HEK293 (cell line): ENCODE data around the gene HBA2.

Experiments
- CTCF ChIA-PET: fragments of 350-600 bp; formaldehyde crosslinking; extraction: SDS; loops from one replicate; lab custom pipeline; 2021; ENCODE audit warnings: antibody characterized with exemption; lab: Yijun Ruan, JAX
- POLR2A ChIA-PET: fragments of 300-600 bp; formaldehyde crosslinking; extraction: SDS; loops from one replicate; lab custom pipeline; 2020; ENCODE audit warnings: antibody characterized with exemption, inconsistent platforms; lab: Yijun Ruan, JAX
- H3K27ac ChIP-seq: fragments of 200-500 bp; sonication (Bioruptor generic); 2 replicates; pipeline ENCODE4 v1.5.1; 2014; ENCODE audit warnings: low read depth, low read length, control low read depth, inconsistent platforms; ENCODE audit errors: extremely low read depth
- H3K36me3 ChIP-seq, 2 experiments: fragments of 200-500 bp in 1 of 2; sonication (Bioruptor generic) in 1 of 2; 1 replicate in 1 of 2; 2 replicates in 1 of 2; pipeline ENCODE4 v1.5.1; 2014 to 2017; ENCODE audit warnings: inconsistent platforms in 2 of 2, low read length in 2 of 2; ENCODE audit not compliant: control insufficient read depth in 2 of 2, insufficient read depth in 1 of 2
- H3K4me1 ChIP-seq: fragments of 200-500 bp; sonication (Bioruptor generic); 2 replicates; pipeline ENCODE4 v1.5.1; 2014; ENCODE audit warnings: mild to moderate bottlenecking, low read length, inconsistent platforms; ENCODE audit not compliant: control insufficient read depth, insufficient read depth
- H3K4me3 ChIP-seq: 2 replicates; pipeline ENCODE4 v1.5.1; 2011; ENCODE audit warnings: low read depth, mild to moderate bottlenecking, control low read depth, low read length, moderate library complexity
- H3K9me3 ChIP-seq: fragments of 200-500 bp; sonication (Bioruptor generic); 2 replicates; pipeline ENCODE4 v1.5.1; 2014; ENCODE audit warnings: low read depth, low read length, inconsistent platforms; ENCODE audit not compliant: control insufficient read depth, insufficient read depth
- CTCF ChIP-seq: fragments of 450-650 bp; formaldehyde crosslinking; IDR thresholded peaks from 2 replicates; pipeline ENCODE4 v1.5.1; 2016; ENCODE audit warnings: missing biosample characterization, missing genetic modification characterization
- GLIS2 ChIP-seq: fragments of 450-650 bp; formaldehyde crosslinking; IDR thresholded peaks from 2 replicates; pipeline ENCODE4 v1.5.1; 2016; ENCODE audit warnings: missing biosample characterization, missing genetic modification characterization
- IKZF3 ChIP-seq: fragments of 450-650 bp; IDR thresholded peaks from 2 replicates; pipeline ENCODE4 v1.5.0; 2018; ENCODE audit warnings: missing biosample characterization, mild to moderate bottlenecking, missing genetic modification characterization, moderate library complexity
- PRDM4 ChIP-seq: fragments of 450-650 bp; formaldehyde crosslinking; IDR thresholded peaks from 2 replicates; pipeline ENCODE4 v1.5.1; 2017; ENCODE audit warnings: missing biosample characterization, missing genetic modification characterization
- YY2 ChIP-seq: fragments of 450-650 bp; formaldehyde crosslinking; IDR thresholded peaks from 2 replicates; pipeline ENCODE4 v1.5.1; 2016; ENCODE audit warnings: missing biosample characterization, missing genetic modification characterization
- ZBTB10 ChIP-seq: fragments of 450-650 bp; formaldehyde crosslinking; IDR thresholded peaks from 2 replicates; pipeline ENCODE4 v1.5.1; 2016; ENCODE audit warnings: missing biosample characterization, missing genetic modification characterization
- ZBTB6 ChIP-seq: fragments of 450-650 bp; formaldehyde crosslinking; IDR thresholded peaks from 2 replicates; pipeline ENCODE4 v1.5.1; 2017; ENCODE audit warnings: missing biosample characterization, missing genetic modification characterization
- ZNF146 ChIP-seq: fragments of 450-650 bp; formaldehyde crosslinking; IDR thresholded peaks from 2 replicates; pipeline ENCODE4 v1.5.1; 2016; ENCODE audit warnings: missing biosample characterization, missing genetic modification characterization
- ZNF24 ChIP-seq: fragments of 450-650 bp; formaldehyde crosslinking; IDR thresholded peaks from 2 replicates; pipeline ENCODE4 v1.5.1; 2016; ENCODE audit warnings: missing biosample characterization, missing genetic modification characterization
- ZNF26 ChIP-seq: fragments of 450-650 bp; formaldehyde crosslinking; IDR thresholded peaks from 2 replicates; pipeline ENCODE4 v1.5.1; 2016; ENCODE audit warnings: missing biosample characterization, missing genetic modification characterization
- ZNF280D ChIP-seq: fragments of 450-650 bp; formaldehyde crosslinking; IDR thresholded peaks from 2 replicates; pipeline ENCODE4 v1.5.1; 2016; ENCODE audit warnings: missing biosample characterization, missing genetic modification characterization
- ZNF341 ChIP-seq: fragments of 450-650 bp; formaldehyde crosslinking; IDR thresholded peaks from 2 replicates; pipeline ENCODE4; 2016; ENCODE audit warnings: low read depth, missing biosample characterization, missing genetic modification characterization
- ZNF394 ChIP-seq: fragments of 450-650 bp; formaldehyde crosslinking; IDR thresholded peaks from 2 replicates; pipeline ENCODE4 v1.5.1; 2016; ENCODE audit warnings: missing biosample characterization, missing genetic modification characterization, mild to moderate bottlenecking, moderate library complexity, borderline replicate concordance
- ZNF501 ChIP-seq: fragments of 450-650 bp; formaldehyde crosslinking; IDR thresholded peaks from 2 replicates; pipeline ENCODE4 v1.5.1; 2016; ENCODE audit warnings: missing biosample characterization, missing genetic modification characterization
- ZNF521 ChIP-seq: fragments of 450-650 bp; formaldehyde crosslinking; IDR thresholded peaks from 2 replicates; pipeline ENCODE4 v1.5.1; 2017; ENCODE audit warnings: missing biosample characterization, mild to moderate bottlenecking, missing genetic modification characterization
- ZNF610 ChIP-seq: fragments of 450-650 bp; formaldehyde crosslinking; IDR thresholded peaks from 2 replicates; pipeline ENCODE4 v1.5.1; 2016; ENCODE audit warnings: missing biosample characterization, missing genetic modification characterization, borderline replicate concordance
- ZNF629 ChIP-seq: fragments of 450-650 bp; formaldehyde crosslinking; IDR thresholded peaks from 2 replicates; pipeline ENCODE4 v1.5.1; 2017; ENCODE audit warnings: missing biosample characterization, missing genetic modification characterization
- ZNF747 ChIP-seq: fragments of 450-650 bp; formaldehyde crosslinking; IDR thresholded peaks from 2 replicates; pipeline ENCODE4 v1.5.1; 2016; ENCODE audit warnings: missing biosample characterization, missing genetic modification characterization
- ZNF76 ChIP-seq: fragments of 450-650 bp; formaldehyde crosslinking; IDR thresholded peaks from 2 replicates; pipeline ENCODE4; 2016; ENCODE audit warnings: low read depth, missing biosample characterization, missing genetic modification characterization, borderline replicate concordance
- ZNF776 ChIP-seq: fragments of 450-650 bp; formaldehyde crosslinking; IDR thresholded peaks from 2 replicates; pipeline ENCODE4 v1.5.0; 2017; ENCODE audit warnings: missing biosample characterization, missing genetic modification characterization, borderline replicate concordance

HBA2 gene

GRCh38 chr16:180681-181564 is 8.2 kb downstream of the HBA2 start (continued):
- TF ChIP-seq YY2 (tag by site-specific recombination), result 0 out of 2 replicates have a peak, but pooled peaks have one; percentile 6
- TF ChIP-seq ZNF394, result peak; percentile 58; the same call in 1 of the 2 replicates
- peak; percentile 55 for TF ChIP-seq ZNF341 (tag by site-specific recombination)
- TF ChIP-seq ZNF776 (tag by site-specific recombination), result no peak
- TF ChIP-seq ZNF501 (tag by site-specific recombination), result peak; percentile 89
- TF ChIP-seq GLIS2 (tag by site-specific recombination), result peak; percentile 55; the same call in 1 of the 2 replicates

- peaks cover 3% of the 10 kb centered on the region; the same call in 1 of the 2 replicates for H3K4me1 ChIP-seq
- no peak overlapping the region for H3K27ac ChIP-seq
- H3K9me3 ChIP-seq, result no peaks in the 10 kb centered on the region
- H3K36me3 ChIP-seq, result peaks cover 0 to 9% of the 10 kb centered on the region in 2 experiments; a peak in 2 of 3 replicates
- ChIA-PET POLR2A (interaction anchor here (0.5 to 1.4 kb wide), 2 partner anchors 10 to 110 kb away, joined by 4 to 6 read pairs; no protein-coding TSS in a partner anchor), CTCF (interaction anchor here (0.5 to 2.5 kb wide), 24 partner anchors 10 to 312 kb away, joined by 3 to 25 read pairs (median 5); no protein-coding TSS in a partner anchor)
- H3K4me3 ChIP-seq, result no peak overlapping the region
- TF ChIP-seq ZBTB6 (0 out of 2 replicates have a peak, but pooled peaks have one; percentile 24), ZNF501 (tag by site-specific recombination) (peak; percentile 64; the same call in 1 of the 2 replicates), ZNF521 (tag by site-specific recombination) (no peak), PRDM4 (tag by site-specific recombination) (0 out of 2 replicates have a peak, but pooled peaks have one; percentile 35), ZNF280D (tag by site-specific recombination) (no peak), ZNF24 (tag by site-specific recombination) (0 out of 2 replicates have a peak, but pooled peaks have one; percentile 18), IKZF3 (0 out of 2 replicates have a peak, but pooled peaks have one; percentile 7), ZBTB10 (tag by site-specific recombination) (peak; percentile 56; the same call in 1 of the 2 replicates), ZNF747 (no peak), ZNF76 (peak; percentile 13; the same call in 1 of the 2 replicates), ZNF610 (no peak), ZNF146 (tag by site-specific recombination) (peak; percentile 1; the same call in 1 of the 2 replicates), ZNF629 (tag by site-specific recombination) (peak; percentile 50; the same call in 1 of the 2 replicates), ZNF26 (no peak), CTCF (peak; percentile 96)
Measured at GRCh38 chr16:181565-182021, 8.9 kb downstream of the HBA2 start.
